Measurements from ENCODE around the gene LRP5. TPM values are rescaled to one million over a fixed set of nuclear protein-coding genes. Genes with fewer than 3 reads are reported as not detected.
A peak's percentile ranks its signal among the peaks of the same experiment; 100 is the strongest.

Gene LRP5
- total and polyA plus RNA-seq, 9 of the 15 experiments (the other 6 are each of a cell fraction or from before 2014, with no cell fraction given) = 0.48 to 44.2 (median 13.5) TPM

GRCh38 chr11:68459886-68460740, 147.7 kb downstream of the LRP5 start (continued):
- TF ChIP-seq GMEB1 (CRISPR knock-in tag; IDR thresholded peaks at IDR 0.05) (no peak), ZNF766 (CRISPR knock-in tag; conservative IDR thresholded peaks at IDR 0.05) (no peak), SUPT5H (IDR thresholded peaks at IDR 0.05) (peak; percentile 60; the same call in 1 of the 2 replicates), ETV5 (CRISPR knock-in tag; IDR thresholded peaks at IDR 0.05; ENCODE audit: low read depth) (peak; percentile 34; the same call in 1 of the 2 replicates), SMARCA5 (IDR thresholded peaks at IDR 0.05) (0 out of 2 replicates have a peak, but pooled peaks have one; percentile 8), PRPF4 (IDR thresholded peaks at IDR 0.05; ENCODE audit: insufficient read depth, low read depth, low read length, poor library complexity, severe bottlenecking) (no peak), TOE1 (IDR thresholded peaks at IDR 0.05; ENCODE audit: borderline replicate concordance) (peak; percentile 71; the same call in 1 of the 2 replicates), TOE1 (CRISPR knock-in tag; IDR thresholded peaks at IDR 0.05; ENCODE audit: borderline replicate concordance, low read depth) (no peak), LARP7 (IDR thresholded peaks at IDR 0.05) (peak; percentile 7; the same call in 1 of the 2 replicates), ZNF174 (CRISPR knock-in tag; IDR thresholded peaks at IDR 0.05) (no peak), RBM25 (IDR thresholded peaks at IDR 0.05; ENCODE audit: low read depth, low read length, severe bottlenecking) (peak; percentile 83), GTF2F1 (IDR thresholded peaks at IDR 0.05; ENCODE audit: low read depth, low read length) (no peak), FOXJ2 (tag; IDR thresholded peaks at IDR 0.05) (no peak), YBX1 (IDR thresholded peaks at IDR 0.05) (no peak), HES1 (IDR thresholded peaks at IDR 0.05; ENCODE audit: low read depth) (no peak), ZKSCAN8 (CRISPR knock-in tag; IDR thresholded peaks at IDR 0.05) (no peak), ZZZ3 (IDR thresholded peaks at IDR 0.05) (no peak), SREBF1 (IDR thresholded peaks at IDR 0.05; ENCODE audit: borderline replicate concordance, low read depth, low read length) (0 out of 2 replicates have a peak, but pooled peaks have one; percentile 57), ZNF217 (CRISPR knock-in tag; IDR thresholded peaks at IDR 0.05) (no peak), ZNF263 (CRISPR knock-in tag; IDR thresholded peaks at IDR 0.05; ENCODE audit: borderline replicate concordance) (no peak; the same call in 1 of the 2 replicates), CEBPB (tag; IDR thresholded peaks at IDR 0.05) (no peak)
- TF ChIP-seq, protein P1, sequence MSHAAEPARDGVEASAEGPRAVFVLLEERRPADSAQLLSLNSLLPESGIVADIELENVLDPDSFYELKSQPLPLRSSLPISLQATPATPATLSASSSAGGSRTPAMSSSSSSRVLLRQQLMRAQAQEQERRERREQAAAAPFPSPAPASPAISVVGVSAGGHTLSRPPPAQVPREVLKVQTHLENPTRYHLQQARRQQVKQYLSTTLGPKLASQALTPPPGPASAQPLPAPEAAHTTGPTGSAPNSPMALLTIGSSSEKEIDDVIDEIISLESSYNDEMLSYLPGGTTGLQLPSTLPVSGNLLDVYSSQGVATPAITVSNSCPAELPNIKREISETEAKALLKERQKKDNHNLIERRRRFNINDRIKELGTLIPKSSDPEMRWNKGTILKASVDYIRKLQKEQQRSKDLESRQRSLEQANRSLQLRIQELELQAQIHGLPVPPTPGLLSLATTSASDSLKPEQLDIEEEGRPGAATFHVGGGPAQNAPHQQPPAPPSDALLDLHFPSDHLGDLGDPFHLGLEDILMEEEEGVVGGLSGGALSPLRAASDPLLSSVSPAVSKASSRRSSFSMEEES (CRISPR knock-in tag; IDR thresholded peaks at IDR 0.05) = peak; percentile 5; the same call in 1 of the 2 replicates

Measured in K562 (cell line).